Activated T-helper 9 cell treated with anti-CD3 and anti-CD28 coated beads, Interleukin-2, amount 50 U/mL, for 16 hours (primary cell): ENCODE data around the gene GYS1.

ENCODE experiments used
- DNase-seq: peaks from one replicate; pipeline ENCODE4 v3.0.0-alpha.2; 2020; ENCODE audit warnings: low read depth

Gene GYS1

DNA sequence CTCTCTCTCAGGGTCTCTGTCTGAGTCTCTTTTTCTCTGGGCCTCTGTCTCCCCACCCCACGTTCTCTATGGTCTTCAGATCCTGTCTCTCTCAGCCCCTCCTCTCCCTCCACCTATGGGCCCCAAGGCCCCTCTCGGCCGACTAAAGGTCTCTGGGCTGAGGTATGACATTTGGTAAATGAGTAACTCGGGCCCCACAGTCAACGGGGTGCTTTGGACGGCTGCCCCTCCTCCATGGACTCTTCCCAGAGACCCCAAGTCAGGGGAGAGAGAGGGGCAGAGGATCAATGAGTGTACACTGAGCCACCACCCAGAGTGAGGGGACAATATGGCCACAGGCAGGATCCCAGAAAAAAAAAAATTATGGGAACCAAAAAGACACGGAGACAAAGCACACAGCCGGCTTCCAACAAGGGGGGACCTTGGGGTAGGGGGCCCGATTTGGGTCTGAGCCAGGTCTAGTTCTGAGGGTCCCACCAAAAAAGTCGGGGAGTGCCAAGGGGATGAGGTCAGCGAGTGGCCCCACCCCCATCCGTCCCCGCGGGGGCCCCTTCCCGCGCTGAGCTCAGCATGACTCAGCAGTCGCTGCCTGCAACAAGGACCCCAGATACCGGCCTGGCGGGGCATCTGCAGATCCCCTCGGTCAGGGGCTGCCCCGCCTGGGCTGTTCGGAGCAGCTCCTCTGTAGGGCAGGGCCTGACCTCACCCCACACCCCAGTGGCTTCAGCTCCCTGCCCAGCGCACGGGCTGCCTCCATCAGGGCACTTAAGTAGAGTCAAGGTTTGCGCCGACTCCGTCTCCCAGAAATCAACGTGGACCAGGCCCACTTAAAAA, 29.5 kb downstream of the GYS1 start:
- peak; percentile 55 for DNase-seq

DNA sequence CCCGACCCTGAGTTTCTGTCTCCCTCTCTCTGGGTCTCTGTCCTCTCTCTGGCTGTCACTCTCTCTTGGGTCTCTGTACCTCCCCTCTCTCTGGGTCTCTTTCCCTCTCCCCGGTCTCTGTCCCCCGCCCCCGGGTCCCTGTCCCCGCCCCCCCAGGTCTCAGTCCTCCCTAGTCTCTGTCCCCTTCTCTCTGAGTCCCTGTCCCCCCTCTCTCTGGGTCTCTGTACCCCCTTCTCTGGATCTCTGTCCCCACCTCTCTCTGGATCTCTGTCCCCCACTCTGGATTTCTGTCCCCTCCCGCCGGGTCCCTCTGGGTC, 30.3 kb downstream of the GYS1 start:
- DNase-seq: no peak

GRCh38 chr19:48962029-48962848, 30.9 kb downstream of the GYS1 start:
- no peak for DNase-seq

- no peak for DNase-seq
These were observed 31.5 kb downstream of the GYS1 start for GRCh38 chr19:48961673-48962028.

DNA sequence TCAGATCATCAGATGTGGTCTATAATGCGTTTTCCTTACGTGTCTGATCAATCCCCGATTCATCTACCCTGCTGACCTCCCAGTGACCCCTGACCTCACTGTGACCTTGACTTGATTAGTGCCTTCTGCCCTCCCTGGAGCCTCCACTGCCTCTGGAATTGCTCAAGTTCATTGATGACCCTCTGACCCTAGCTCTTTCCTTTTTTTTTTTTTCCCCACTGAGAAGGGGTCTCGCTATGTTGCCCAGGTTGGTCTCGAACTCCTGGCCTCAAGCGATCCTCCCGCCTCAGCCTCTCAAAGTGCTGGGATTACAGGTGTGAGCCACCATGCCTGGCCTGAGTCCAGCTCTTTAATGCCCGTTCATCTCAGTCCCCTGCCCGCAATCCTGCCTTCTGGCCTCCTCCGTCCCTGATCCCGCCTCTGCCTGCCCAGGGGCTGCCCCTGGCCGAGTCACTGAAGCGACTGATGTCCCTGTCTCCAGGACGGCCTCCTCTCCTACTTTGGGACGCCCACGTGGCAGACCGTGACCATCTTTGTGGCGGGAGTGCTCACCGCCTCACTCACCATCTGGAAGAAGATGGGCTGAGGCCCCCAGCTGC, 32.0 kb downstream of the GYS1 start:
- DNase-seq: no peak

DNA sequence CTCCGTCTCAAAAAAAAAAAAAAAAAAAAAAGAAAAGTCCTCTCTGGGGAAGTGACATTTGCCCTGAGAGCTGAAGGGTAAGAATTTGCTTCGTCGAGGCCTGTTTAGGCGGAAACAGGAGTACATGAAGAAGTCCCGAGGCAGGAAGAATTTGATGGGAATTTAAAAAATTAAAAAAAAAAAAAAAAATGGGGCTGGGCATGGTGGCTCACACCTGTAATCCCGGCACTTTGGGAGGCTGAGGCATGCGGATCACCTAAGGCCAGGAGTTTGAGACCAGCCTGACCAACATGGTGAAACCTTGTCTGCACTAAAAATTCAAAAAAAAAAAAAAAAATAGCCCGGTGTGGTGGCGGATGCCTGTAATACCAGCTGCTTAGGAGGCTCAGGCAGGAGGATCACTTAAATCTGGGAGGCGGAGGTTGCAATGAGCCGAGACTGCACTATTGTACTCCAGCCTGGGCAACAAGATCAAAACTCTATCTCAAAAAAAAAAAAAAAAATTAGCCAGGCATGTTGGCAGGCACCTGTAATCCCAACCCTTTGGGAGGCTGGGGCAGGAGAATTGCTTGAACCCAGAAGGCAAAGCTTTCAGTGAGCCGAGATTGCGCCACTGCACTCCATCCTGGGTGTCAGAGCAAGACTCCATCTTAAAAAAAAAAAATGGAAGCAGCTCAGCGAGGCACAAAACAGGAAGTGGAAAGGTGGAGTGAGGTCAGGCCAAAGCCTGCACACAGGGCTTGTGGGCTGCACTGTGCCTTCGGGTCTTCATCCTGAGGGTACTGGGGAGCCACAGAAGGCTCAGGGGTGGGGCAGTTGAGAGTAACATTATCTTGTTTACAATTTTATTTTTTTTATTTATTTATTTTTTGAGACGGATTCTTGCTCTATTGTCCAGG, 33.5 kb downstream of the GYS1 start:
- DNase-seq: no peak

GRCh38 chr19:48958006-48958405, 35.1 kb downstream of the GYS1 start:
- DNase-seq: no peak

DNA sequence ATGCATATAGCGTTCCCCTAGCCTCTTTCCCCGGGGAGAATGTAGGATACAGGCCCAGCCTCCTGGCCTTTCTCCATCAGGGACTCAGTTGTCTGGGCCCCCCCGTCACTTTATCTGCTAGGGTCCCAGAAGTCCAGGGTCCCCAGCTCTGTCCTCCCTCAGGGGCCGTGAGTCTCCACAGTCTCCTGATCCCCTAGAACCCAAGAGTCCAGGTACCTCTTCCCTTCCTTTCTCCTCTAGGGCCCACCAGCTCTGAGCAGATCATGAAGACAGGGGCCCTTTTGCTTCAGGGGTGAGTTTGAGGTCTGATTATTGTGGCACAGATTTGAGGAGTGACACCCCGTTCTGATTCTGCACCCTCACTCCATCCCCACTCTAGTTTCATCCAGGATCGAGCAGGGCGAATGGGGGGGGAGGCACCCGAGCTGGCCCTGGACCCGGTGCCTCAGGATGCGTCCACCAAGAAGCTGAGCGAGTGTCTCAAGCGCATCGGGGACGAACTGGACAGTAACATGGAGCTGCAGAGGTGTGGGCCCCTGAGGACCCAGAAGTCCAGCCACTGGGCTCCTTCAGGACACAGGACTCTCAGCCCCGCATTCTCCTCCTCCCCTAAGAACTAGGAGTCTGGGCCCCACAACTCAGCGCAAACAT, 37.7 kb downstream of the GYS1 start:
- no peak for DNase-seq

- DNase-seq: peak; percentile 88
These were observed 38.4 kb downstream of the GYS1 start, which contains the start of gene BAX for GRCh38 chr19:48954595-48955307. Gene BAX (plus strand): TSS chr19:48954875. CDS start chr19:48954929, 54 bp downstream.

DNA sequence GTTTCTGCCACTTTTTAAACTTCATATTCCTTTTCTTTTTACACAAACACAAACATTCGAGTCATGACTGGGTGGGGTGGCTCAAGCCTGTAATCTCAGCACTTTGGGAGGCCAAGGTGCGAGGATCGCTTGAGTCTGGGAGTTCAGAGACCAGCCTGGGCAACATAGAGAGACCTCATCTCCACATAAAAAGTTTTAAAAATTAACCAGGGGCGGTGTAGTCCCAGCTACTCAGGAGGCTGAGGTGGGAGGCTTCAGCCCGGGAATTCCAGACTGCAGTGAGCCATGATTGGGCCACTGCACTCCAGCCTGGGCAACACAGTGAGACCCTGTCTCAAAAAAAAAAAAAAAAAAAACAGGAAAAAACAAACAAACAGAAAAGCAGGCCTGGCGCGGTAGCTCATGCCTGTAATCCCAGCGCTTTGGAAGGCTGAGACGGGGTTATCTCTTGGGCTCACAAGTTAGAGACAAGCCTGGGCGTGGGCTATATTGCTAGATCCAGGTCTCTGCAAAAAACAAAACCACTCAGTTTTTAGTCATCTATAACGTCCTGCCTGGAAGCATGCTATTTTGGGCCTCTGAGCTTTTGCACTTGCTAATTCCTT, 39.0 kb downstream of the GYS1 start:
- no peak for DNase-seq

DNA sequence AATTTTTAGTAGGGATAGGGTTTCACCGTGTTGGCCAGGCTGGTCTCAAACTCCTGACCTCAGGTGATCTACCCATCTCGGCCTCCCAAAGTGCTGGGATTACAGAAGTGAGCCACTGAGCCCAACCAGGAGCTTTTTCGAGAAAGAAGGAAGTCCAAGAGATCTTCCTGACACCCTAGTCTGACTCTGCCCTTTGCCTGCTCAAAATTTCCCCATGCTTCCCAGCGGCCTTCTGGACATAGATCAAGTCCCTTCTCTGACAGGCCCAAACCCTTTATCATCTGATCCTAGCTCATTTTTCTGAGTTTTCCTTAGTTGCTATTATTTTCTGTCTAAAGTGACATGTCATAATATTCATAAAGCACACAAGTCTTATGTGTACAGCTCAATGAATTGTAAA, 40.0 kb downstream of the GYS1 start:
- DNase-seq: no peak

- no peak for DNase-seq
These were observed 42.1 kb downstream of the GYS1 start for GRCh38 chr19:48950830-48951519.

GRCh38 chr19:48950159-48950558, 43.0 kb downstream of the GYS1 start:
- no peak for DNase-seq

DNA sequence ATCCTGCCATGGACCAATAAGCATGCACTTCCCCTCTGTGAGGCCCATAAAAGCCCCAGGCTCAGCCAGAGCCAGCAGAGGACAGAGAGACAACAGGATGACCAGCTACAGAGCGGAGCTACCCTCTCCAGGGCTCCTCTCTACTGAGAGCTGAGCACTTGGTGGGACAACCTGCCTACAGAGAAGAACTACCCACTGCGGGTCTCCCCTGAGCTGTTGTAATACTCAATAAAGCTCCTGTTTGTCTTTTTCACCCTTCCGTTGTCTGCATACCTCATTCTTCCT, 45.9 kb downstream of the GYS1 start:
- DNase-seq: no peak

- DNase-seq: no peak
These were observed 46.4 kb downstream of the GYS1 start for GRCh38 chr19:48946463-48947257.

- DNase-seq: no peak
These were observed 47.3 kb downstream of the GYS1 start for GRCh38 chr19:48945817-48946216.

GRCh38 chr19:48945415-48945814, 47.7 kb downstream of the GYS1 start:
- DNase-seq: no peak

- DNase-seq: no peak
These were observed 50.0 kb downstream of the GYS1 start for GRCh38 chr19:48943081-48943480.

GRCh38 chr19:48940902-48941301, 52.2 kb downstream of the GYS1 start:
- no peak for DNase-seq
